MCF 10A (cell line): Measurements from ENCODE around the gene COL27A1. TPM values are rescaled to one million over a fixed set of nuclear protein-coding genes. Genes with fewer than 3 reads are reported as not detected.

ENCODE experiments used
- BruUV-seq: library from RNA; stranded (reverse); fragments of 400-500 nt; replicated peaks from 2 replicates; lab custom pipeline; 2021; lab: Mats Ljungman, UMichigan
- CTCF ChIA-PET: fragments of 300-600 bp; sonication (Branson Sonifier 250); formaldehyde crosslinking; extraction: SDS; loops from one replicate; lab custom pipeline; 2021; ENCODE audit warnings: antibody characterized with exemption, inconsistent platforms; lab: Yijun Ruan, JAX
- POLR2A ChIA-PET: fragments of 300-600, 350-650 bp; sonication (Branson Sonifier 250); formaldehyde crosslinking; extraction: SDS; loops from one replicate; lab custom pipeline; 2020; ENCODE audit warnings: antibody characterized with exemption, inconsistent platforms; lab: Yijun Ruan, JAX
- DNase-seq: peaks from one replicate; pipeline ENCODE4 v3.0.0-alpha.2; 2018; ENCODE audit not compliant: unreplicated experiment
- H3K27ac Mint-ChIP-seq: one replicate; pipeline ENCODE4 v1.8.0; 2022; ENCODE audit warnings: mild to moderate bottlenecking, low read depth, mixed read lengths; ENCODE audit not compliant: unreplicated experiment
- H3K27me3 Mint-ChIP-seq: one replicate; pipeline ENCODE4 v1.8.0; 2022; ENCODE audit warnings: mixed read lengths; ENCODE audit not compliant: insufficient read depth, unreplicated experiment
- H3K36me3 Mint-ChIP-seq: one replicate; pipeline ENCODE4 v1.8.0; 2022; ENCODE audit warnings: mild to moderate bottlenecking, moderate library complexity, mixed read lengths; ENCODE audit not compliant: insufficient read depth, unreplicated experiment
- H3K4me1 Mint-ChIP-seq: one replicate; pipeline ENCODE4 v1.8.0; 2022; ENCODE audit warnings: mixed read lengths; ENCODE audit not compliant: insufficient read depth, unreplicated experiment
- H3K4me3 Mint-ChIP-seq: one replicate; pipeline ENCODE4 v1.8.0; 2022; ENCODE audit warnings: mild to moderate bottlenecking, moderate library complexity, mixed read lengths; ENCODE audit not compliant: unreplicated experiment
- H3K9me3 Mint-ChIP-seq: one replicate; pipeline ENCODE4 v1.8.0; 2022; ENCODE audit warnings: mixed read lengths; ENCODE audit not compliant: unreplicated experiment
- intact Hi-C: fragments of 100-400 bp; cut with micrococcal nuclease; formaldehyde crosslinking; loops from 2 replicates; pipeline ENCODE4 v1.14.1; 2022
- total RNA-seq: library from RNA; stranded (reverse); gene quantifications from 2 replicates; pipeline ENCODE4 v1.2.3, GENCODE V29; 2022
- TF ChIP-seq, protein P1 (sequence below): fragments of 200-600 bp; IDR thresholded peaks from one replicate; pipeline ENCODE4 v1.8.0; 2022; ENCODE audit warnings: antibody characterized with exemption, mild to moderate bottlenecking; ENCODE audit not compliant: unreplicated experiment

The COL27A1 gene
- total RNA-seq, 1 experiment from 2014 or later: 2.9 TPM

DNA sequence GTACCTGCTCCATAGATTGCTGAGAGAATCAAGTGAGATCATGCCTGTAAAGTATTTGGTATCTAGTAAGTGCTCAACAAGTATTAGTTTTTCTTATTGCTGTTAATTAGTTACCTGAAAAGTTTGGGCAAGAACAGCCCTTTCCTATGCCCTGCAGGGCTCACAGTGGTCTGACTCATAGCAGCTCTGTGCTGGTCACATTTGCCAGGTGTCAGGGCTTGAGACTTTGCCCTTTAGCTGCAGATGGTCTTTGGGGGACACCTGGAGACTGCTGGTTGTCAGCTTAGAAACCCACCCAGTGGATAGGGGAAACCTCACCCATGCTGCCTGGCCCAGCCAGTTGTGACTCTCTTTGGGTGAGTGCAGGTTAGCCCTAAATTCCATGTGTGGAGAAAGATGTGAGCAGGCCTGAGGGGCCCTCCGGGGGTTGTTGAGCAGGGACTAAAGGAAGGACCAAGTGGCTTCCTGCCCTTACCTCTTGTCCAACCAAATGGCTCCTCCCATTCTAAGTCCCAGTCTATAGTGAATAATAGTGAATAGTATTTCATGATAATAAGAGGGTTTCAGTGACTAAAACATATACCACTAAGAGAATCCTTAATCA is 9.0 kb downstream of the COL27A1 start:
- Mint-ChIP-seq H3K4me3 (no peak overlapping the region), H3K9me3 (no peaks in the 10 kb centered on the region), H3K27me3 (no peaks in the 10 kb centered on the region), H3K4me1 (no peaks in the 10 kb centered on the region), H3K36me3 (peaks cover 5% of the 10 kb centered on the region), H3K27ac (no peak overlapping the region)
- TF ChIP-seq, protein P1, sequence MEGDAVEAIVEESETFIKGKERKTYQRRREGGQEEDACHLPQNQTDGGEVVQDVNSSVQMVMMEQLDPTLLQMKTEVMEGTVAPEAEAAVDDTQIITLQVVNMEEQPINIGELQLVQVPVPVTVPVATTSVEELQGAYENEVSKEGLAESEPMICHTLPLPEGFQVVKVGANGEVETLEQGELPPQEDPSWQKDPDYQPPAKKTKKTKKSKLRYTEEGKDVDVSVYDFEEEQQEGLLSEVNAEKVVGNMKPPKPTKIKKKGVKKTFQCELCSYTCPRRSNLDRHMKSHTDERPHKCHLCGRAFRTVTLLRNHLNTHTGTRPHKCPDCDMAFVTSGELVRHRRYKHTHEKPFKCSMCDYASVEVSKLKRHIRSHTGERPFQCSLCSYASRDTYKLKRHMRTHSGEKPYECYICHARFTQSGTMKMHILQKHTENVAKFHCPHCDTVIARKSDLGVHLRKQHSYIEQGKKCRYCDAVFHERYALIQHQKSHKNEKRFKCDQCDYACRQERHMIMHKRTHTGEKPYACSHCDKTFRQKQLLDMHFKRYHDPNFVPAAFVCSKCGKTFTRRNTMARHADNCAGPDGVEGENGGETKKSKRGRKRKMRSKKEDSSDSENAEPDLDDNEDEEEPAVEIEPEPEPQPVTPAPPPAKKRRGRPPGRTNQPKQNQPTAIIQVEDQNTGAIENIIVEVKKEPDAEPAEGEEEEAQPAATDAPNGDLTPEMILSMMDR: no peak
- CTCF ChIA-PET: interaction anchor here (1.3 to 1.7 kb wide), 2 partner anchors 9 to 126 kb away, joined by 6 to 9 read pairs; partner anchors contain the start of gene COL27A1
- intact Hi-C loops: no loop called here
- no TSS peak for BruUV-seq
- DNase-seq: no peak
- POLR2A ChIA-PET: interaction anchor here (0.9 to 1.2 kb wide), 2 partner anchors 9 to 13 kb away, joined by 3 to 5 read pairs; no protein-coding TSS in a partner anchor

DNA sequence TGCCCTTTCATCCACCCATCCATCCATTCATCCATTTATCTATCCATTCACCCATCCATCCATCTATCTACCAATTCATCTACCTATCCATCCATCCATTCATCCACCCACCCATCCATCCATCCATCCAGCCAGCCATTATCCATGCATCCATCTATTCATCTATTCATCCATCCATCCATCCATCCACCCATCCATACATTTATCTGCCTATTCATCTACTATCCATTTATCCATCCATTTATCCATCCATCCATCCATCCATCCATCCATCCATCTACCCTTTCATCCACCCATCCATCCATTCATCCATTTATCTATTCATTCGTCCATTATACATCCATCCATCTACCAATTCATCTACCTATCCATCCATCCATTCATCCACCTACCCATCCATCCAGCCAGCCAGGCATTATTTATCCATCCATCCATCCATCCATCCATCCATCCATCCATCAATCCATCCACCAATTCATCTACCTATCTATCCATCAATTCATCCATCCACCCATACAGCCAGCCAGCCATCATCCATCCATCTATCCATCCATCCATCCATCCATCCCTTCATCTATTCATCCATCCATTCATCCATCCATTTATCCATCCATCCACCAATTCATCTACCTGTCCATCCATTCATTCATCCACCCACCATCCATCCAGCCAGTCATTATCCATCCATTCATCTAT is 10.2 kb downstream of the COL27A1 start:
- DNase-seq: no peak
- intact Hi-C loops: no loop called here
- Mint-ChIP-seq H3K4me1 (no peaks in the 10 kb centered on the region), H3K9me3 (no peaks in the 10 kb centered on the region), H3K27me3 (no peaks in the 10 kb centered on the region), H3K27ac (no peak overlapping the region), H3K36me3 (peaks cover 5% of the 10 kb centered on the region), H3K4me3 (no peak overlapping the region)
- ChIA-PET POLR2A (no interaction called here), CTCF (interaction anchor here (1.1 kb wide), 1 partner anchor 125 kb away, joined by 5 read pairs; no protein-coding TSS in a partner anchor)
- TF ChIP-seq, protein P1: no peak
- no TSS peak for BruUV-seq

DNA sequence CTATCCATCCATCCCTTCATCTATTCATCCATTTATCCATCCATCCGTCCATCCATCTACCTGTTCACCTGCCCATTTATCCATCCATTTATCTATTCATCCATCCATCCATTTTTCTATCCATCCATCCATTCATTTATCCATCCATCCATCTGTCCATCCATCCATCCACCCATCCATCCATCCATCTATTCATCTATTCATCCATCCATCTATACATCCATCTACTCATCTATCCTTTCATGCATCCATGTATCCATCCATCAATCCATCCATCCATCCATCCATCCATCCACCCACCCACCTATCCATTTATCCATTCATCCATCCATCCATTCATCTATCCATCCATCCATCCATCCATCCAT is 10.8 kb downstream of the COL27A1 start:
- H3K4me3 Mint-ChIP-seq: no peak overlapping the region
- H3K4me1 Mint-ChIP-seq: no peaks in the 10 kb centered on the region
- DNase-seq: no peak
- BruUV-seq: no TSS peak
- peaks cover 5% of the 10 kb centered on the region for H3K36me3 Mint-ChIP-seq
- TF ChIP-seq, protein P1: no peak
- no peak overlapping the region for H3K27ac Mint-ChIP-seq
- intact Hi-C loops: no loop called here
- no peaks in the 10 kb centered on the region for H3K9me3 Mint-ChIP-seq
- POLR2A ChIA-PET: no interaction called here
- CTCF ChIA-PET: interaction anchor here (1.1 kb wide), 1 partner anchor 124 kb away, joined by 5 read pairs; no protein-coding TSS in a partner anchor
- H3K27me3 Mint-ChIP-seq: no peaks in the 10 kb centered on the region
